ENCODE results near the gene C9.

GRCh38 chr5:39379693-39380092 is 15.4 kb upstream of the C9 start:
- TF ChIP-seq, protein P1, sequence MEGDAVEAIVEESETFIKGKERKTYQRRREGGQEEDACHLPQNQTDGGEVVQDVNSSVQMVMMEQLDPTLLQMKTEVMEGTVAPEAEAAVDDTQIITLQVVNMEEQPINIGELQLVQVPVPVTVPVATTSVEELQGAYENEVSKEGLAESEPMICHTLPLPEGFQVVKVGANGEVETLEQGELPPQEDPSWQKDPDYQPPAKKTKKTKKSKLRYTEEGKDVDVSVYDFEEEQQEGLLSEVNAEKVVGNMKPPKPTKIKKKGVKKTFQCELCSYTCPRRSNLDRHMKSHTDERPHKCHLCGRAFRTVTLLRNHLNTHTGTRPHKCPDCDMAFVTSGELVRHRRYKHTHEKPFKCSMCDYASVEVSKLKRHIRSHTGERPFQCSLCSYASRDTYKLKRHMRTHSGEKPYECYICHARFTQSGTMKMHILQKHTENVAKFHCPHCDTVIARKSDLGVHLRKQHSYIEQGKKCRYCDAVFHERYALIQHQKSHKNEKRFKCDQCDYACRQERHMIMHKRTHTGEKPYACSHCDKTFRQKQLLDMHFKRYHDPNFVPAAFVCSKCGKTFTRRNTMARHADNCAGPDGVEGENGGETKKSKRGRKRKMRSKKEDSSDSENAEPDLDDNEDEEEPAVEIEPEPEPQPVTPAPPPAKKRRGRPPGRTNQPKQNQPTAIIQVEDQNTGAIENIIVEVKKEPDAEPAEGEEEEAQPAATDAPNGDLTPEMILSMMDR (IDR thresholded peaks at IDR 0.05) = no peak
- no peak for TF ChIP-seq POLR2AphosphoS5 (IDR thresholded peaks at IDR 0.05; ENCODE audit: insufficient read depth in 1 of 2, low read depth in 1 of 2)

Measured in vagina (tissue), 2 donors.